HUDEP-2 (cell line): ENCODE results near the gene NR2C2.

Experiments
- DNase-seq, 76 experiments: peaks; one replicate each; lab custom pipeline; 2025; ENCODE audit not compliant: unreplicated experiment in 76 of 76; lab: John Stamatoyannopoulos, UW

NR2C2 gene

DNA sequence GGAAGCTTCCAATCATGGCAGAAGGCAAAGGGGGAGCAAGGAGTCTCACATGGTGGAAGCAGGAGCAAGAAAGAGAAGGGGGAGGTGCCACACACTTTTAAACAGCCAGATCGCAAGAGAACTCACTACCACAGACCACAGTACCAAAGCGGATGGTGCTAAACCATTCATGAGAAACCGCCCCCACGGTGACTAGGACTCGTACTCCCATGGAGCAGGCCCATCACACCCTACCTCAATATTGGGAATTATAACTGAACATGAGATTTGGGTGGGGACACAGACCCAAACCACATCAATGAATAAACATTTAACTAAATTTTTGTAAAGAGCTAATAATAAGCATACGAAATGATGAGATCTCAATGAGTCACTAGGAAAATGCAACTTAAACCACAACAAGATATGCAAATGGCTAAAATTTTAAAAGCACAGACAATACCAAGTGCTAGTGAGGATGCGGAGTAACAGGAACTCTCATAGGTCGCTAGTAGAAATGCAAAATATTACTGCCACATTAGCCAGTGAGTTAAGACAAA is 107.7 kb downstream of the NR2C2 start:
- DNase-seq: peak in 1 of 76 experiments; percentile 8

DNA sequence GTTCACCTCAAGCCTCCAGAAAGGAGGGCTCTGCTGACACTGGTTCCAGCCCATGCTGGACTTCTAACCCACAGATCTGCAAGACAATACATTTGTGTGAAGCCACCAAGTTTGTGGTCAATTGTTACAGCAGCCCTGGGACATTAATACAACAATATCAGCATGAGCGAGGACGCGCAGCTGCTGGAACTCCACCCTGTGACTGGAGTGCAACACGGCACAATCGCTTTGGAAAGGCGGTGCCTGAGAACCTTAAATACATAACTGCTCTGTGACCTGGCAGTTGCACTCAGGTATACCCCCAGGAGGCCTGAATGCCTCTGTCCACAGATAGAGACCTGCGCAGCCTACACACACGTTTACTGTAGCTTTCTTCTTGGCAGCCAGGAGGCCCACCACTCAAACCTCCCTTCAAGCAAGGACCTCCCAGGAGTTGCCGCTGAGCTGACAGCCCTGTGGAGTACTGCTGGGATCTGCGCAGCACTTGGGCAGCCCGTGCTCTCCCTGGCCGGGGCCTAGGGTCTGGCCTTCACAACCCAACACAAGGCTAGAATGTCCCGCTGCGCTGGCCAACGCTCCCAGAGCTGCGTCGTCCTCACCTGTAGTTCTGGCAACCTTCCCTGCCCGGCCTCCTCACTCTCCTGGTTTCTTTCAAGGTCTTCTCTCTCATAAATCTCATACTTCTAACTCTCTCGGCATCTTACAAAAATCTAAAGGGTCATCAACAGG is 109.5 kb downstream of the NR2C2 start:
- DNase-seq: no peak

DNA sequence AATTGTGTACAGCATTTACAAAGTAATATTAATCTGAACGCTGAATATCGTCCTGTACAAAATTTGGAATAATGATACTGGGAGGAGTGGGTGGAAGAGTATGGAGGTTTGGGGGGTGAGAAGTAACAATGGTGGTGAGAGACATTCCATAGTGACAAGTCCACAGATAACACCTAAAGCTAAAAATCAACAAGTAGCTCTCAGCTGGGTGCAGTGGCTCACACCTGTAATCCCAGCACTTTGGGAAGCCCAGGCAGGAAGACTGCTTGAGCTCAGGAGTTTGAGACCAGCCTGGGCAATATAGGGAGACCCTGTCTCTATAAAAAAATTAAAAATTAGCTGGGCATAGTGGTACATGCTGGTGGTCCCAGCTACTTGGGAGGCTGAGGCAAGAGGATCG is 112.6 kb downstream of the NR2C2 start:
- no peak for DNase-seq

DNA sequence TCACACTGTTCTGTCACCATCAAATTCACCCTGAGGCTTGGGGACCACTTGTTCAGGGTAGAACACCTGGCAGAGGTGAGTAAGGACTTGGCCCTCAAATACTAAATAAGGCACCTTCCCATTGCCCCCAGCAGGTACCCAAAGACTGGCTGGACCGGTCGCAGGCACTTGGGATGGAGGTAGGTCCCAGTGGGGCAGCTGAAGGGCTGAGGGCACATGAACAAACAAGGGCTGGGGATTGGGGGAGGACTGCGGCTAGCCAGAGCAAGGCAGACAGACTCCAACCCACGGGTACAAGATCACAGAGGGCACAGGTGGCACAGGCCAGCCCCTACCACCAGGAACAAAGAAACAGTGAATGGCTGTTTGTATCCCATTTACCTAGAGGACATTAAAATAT is 115.9 kb downstream of the NR2C2 start:
- DNase-seq: peak in 2 of 76 experiments; percentile 12

DNA sequence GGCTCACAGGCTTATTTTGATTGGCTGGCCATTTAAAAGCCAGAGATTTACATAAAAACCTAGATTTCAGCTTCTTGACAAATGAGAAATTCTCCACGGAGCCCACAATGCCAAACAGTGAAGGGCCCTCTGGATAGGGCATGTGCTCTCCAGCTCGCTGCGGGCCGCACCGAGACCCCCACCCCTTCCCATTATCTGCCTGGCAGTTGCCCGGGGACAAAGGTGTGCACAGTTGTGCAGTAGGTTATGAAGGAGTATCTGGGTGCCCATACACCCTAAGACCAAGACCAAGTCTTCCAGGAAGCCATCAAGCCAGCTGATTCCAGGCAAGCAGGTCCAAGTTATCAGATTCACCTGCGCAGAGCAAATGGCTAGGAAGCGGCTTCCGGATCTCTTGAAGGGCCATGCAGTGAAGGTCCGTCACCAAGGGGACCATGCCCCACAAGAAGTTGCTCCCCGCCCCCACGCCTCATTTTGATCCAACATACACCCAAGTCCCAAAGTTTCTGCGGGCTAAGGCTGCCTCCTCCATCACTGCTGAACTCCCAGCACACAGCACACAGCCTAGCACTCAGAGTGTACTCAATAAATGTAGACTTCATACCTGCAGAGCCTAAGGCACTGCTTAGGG is 116.4 kb downstream of the NR2C2 start:
- peak in 1 of 76 experiments; percentile 16 for DNase-seq

DNA sequence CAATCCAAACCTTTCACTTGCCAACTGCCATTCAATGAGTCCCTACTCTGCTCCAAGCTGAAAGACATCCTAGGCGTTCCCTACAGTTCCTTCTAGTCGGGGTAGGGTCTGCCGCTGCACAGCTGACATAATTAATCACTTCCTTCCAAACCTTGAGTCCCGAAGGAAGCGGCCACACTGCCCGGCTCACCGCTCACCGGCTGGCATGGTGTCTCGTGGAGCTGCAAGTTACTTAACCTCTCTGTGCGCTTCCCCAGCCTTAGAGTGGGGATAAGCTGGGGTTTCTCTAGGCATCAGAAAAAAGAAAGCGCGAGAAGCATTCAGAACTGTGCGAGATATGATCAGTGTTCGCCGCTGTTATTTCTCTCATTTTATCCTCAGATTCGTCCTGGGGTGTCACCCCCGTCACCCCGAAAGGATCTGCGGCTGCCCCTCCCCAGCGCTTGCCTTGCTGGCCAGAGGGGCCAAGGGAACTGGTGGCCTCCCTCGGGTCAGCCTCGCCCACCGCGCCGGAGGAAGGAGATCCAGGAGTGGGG is 117.0 kb downstream of the NR2C2 start:
- peak in 6 of 76 experiments; percentile 3 to 42 (median 20) for DNase-seq

DNA sequence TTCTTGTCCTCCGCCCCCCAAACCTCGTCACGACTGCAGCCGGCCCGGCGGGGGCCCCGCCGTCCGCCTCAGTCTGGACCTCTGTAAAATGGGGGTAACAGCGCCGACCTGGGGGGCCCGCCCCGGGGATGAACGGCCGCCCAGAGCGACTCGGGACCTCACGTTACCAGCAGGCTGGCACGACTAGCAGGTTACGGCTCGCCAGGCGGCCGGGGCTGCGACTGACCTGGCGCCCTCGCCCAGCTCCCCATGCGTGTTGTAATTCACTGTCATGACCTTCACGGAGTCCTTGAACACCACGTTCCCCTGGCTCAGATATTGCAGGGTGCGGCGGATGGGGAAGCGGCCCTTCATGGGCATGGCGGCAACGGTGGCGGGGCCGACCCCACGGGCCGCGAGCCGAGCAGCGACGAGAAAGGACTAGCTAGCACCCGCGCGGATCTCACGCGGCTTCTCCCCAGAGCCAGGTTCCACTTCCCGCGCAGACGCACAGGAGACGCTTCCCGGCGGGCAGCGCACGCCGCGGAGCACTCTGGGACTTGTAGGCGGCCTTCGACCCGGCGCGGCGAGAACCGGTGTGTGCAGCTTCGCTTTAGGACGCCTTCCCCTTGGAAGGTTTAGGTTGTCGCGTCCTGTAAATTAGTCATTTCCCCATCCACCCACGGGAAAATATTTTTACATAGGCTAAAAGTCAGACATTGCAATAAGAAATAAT is 117.6 kb downstream of the NR2C2 start, which contains the start of gene MRPS25:
MRPS25 (minus strand) TSS at position 481 of the 715 bp plus-strand sequence; CDS start at position 360, 121 bp downstream.
- DNase-seq: peak in 74 of 76 experiments; percentile 5 to 87 (median 75)

DNA sequence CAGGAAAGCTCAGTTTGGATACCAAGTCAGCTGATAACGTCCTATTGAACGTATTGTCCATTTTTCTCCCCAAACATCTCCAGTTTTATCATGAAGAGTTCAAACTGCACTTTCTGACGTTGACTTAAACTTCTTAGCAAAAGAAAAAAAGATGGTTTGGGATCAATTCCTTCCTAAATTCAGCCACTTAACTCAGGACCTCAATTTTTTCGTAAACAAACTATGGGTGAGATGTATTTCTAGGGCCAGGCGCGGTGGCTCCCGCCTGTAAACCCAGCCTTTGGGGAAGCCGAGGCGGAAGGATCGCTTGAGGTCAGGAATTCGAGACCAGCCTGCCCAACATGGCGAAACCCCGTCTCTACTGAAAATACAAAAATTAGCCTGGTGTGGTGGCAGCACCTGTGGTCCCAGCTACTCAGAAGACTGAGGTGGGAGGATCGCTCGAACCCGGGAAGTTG is 118.2 kb downstream of the NR2C2 start:
- DNase-seq: no peak

DNA sequence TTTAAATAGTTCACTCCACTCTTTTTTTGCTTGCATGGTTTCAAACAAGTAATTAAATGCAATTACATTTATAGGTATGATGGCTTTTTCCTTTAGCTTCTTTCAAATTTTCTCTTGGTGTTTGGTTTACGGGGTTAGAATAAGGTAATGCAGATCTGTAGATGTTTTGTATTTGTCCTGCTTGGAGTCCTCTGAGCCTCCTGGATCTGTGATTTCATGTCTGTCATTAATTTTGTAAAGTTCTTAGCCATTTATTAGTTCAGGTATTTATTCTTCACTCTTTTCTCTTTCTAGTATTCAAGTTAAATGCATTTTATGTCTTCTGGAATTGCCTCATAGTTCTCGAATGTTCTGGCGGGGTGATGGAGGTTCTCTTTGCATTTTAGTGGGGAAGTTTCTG is 119.1 kb downstream of the NR2C2 start:
- no peak for DNase-seq

DNA sequence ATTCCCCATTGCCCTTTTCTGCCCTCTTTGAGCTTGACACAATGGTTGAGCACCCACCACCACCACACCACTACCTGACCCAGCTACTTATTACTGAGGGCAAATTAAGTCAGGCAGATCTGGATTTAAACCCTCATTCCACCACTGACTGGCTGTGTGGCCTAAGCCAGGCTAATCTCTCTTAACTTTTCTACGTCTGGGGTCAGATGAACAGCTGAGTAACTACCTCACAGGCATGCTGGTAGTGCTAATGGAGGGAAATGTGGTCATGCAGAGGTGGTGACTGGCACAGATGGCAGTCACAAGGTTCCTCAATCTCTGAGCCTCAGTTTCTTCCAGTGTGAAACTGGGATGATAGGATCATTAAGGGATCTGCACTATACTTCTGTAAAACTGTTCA is 122.1 kb downstream of the NR2C2 start:
- DNase-seq: no peak

DNA sequence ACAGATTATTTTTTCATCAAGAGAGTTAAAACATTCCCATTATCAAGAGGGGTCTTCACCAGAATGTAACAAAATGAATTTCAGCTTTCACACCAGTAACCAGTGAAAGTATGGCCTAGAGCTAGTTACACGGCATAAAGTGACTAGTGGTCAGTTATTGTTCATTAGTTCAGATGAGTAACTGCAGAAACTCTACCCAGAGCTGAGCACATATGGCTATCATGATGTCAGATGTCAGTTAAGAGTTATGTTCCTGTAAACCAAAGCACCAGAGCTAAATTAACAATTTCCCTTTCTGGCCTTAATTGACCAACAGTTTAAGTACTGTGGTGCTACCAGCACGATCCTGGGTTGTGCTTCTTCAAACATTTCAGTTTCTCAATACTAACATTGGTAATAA is 124.3 kb downstream of the NR2C2 start:
- no peak for DNase-seq

DNA sequence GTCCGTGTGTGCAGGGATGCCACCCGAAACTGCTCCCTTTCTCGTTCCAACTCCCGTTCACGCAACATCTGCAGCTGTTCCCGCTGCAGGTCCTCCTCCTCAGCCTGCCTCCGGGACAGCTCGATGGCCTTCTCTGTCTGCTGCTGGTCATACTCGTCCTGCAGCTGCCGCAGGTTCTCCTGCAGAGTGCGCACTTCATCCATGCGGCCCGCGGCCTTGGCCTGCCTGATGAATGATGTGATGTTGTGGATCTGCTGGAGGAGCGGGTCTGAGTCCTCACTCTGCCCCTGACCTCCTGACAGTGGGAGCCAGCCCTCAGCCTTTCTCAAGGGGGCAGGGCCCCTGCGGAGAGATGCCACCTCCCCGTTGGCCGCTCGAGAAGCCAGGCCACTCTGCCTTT is 127.1 kb downstream of the NR2C2 start:
- no peak for DNase-seq

DNA sequence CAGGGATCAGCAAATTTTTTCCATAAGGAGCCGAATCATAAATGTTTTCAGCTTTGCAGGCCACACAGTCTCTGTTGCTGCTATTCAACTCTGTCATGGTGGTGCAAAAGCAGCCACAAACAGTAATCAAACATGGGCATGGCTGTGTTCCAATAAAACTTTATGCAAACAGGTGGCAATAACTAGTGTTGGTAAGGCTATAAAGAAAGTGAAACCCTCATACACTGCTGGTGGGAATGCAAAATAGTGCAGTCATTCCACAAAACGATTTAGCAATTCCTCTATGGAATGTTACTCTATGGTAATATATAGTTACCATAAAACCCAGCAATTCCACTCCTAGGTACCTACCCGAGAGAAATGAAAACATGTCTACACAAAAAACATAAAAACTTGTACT is 131.7 kb downstream of the NR2C2 start:
- DNase-seq: no peak

DNA sequence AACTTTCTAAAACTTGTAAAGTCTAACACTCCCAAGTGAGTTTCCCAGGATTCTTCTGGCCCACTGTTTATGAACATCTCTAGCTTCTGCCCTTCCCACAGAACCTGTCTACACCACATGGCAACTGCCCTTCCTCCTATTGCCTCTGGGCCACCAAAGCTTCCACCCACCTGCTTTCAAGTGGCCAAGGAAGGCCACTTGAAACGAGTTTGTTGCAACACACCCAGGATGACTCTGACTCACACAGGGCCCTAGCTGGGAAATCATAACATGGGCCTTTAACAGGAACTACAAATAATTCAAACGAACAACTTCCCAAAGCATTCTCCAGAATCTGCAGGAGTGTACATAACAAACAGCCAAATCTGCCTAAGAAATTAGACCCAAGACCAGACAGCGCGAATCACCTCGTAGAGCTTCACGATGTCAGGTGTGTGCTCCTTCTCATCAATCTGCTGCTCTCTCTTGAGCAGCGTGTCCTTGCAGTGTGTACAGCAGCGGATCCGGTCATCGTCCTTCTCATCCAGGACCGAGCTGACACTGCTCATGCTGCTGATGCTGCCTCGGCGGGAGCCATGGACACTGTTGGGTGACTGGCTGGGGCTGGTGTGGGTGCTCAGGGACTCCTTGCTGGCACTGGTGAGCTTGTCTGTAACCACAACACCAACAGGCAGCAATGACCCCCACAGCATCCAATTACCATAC is 134.7 kb downstream of the NR2C2 start:
- no peak for DNase-seq

DNA sequence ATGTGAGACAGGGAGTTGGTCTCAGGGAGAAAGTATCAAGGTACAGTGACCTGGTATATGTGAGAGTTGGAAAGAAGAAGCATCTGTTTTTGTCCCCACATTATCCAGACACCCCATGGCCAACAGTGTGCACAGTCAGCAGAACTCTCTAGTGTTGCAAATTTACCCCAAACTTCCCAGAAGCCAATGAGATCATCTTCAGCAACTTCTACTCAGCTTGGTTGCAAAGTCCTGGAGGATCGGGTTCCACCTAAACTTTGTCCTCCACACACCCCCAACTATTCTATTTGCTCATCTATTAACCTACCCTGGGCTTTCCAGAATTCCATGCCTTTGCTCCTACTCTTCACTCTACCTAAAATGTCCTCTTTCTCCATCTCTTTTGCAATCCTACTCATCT is 135.9 kb downstream of the NR2C2 start:
- DNase-seq: no peak

DNA sequence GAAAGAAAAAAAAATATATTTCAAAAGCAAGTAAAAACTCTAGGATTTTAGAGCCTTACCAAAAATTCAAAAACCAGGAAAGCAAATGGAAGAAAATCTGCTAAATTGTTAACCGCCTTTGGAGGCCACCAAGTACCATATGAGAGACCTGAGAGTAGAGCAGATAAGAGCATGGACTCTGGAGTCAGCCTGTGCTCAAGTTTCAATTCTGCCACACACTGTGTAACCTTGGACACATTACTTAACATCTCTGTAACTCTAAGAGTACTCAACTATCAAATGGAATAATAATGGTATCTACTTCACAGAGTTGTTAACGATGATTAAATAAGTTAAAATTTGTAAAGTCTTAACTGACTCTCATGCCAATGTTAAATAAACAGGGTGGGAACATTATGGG is 138.9 kb downstream of the NR2C2 start:
- no peak for DNase-seq

DNA sequence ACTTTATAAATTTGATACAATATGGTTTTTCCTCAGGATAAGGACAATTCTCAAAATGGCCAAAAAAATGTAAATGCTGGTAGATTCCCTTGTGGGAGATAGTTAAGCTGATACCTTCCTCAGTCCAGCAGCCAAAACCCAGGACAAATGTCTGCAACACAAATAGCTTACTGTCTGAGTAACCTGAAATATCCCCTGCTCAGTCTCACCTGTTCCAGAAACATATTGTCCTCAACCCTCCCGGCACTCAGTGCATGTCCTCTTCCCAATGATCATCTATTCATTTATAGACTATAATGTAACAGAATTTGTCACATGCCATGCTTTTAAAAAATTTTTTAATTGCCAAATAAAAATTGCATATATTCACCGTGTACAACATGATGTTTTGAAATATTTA is 139.3 kb downstream of the NR2C2 start:
- DNase-seq: no peak

DNA sequence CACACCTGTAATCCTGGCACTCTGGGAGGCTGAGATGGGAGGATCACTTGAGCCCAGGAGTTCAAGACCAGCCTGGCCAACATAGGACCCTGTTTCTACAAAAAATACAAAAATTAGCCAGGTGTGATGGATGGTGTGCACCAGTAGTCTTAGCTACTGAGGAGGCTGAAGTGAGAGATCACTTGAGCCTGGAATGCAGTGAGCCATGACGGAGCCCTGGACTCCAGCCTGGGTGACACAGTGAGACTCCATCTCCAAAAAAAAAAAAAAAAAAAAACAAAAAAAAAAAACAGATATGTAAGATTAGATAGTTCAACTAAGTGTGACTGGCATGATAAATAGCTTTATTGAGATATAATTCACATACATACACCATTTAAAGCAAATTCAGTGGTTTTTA is 141.8 kb downstream of the NR2C2 start:
- no peak for DNase-seq

DNA sequence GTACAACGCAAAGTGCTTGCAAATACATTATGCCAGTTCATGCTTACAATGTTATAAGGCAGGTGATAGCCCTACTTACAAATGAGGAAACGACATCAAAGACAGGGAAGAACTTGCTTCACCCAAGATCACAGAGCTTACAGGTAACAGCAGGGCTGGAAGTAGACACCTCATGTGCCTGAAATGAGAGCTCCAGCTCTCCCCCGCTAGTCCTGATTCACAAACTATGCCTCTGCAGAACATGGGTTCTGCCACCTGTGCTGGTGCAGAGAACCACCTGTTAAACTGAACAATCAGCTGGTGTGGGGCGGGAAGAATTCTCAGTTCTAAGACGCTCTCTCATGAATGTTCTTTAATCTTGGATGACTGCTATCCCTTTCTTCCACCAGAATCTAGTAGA is 144.2 kb downstream of the NR2C2 start:
- DNase-seq: no peak

DNA sequence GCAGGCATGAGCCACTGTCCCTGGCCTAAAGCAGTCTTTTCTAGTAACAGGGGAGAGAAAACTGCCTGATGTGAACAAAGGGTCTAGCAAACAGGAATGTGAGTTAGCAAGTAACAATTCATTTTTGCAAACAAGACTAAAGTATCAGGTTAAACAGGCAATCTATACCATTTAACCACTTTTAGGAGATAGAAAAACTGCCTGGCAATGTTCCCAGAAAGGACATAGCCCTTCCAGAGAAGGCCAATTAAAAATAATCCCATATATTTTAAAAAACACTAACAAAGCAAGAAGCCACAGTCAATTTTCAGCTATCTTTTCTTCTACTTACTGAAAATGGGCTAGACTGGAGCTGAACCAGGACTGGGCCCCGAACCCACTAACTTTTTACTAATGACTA is 145.3 kb downstream of the NR2C2 start:
- peak in 3 of 76 experiments; percentile 2 to 4 (median 3) for DNase-seq
